OCI-LY3 (cell line): ENCODE results near the gene SCAF8.

ENCODE experiments used
- CTCF ChIP-seq: fragments of 200-600, 300-600 bp; sonication (generic); IDR thresholded peaks from 2 replicates; pipeline ENCODE4 v1.5.1; 2014; ENCODE audit warnings: antibody characterized with exemption, low read length, low read depth
- EZH2phosphoT487 ChIP-seq: fragments of 200-600 bp; shearing (Covaris generic); IDR thresholded peaks from 2 replicates; pipeline ENCODE4 v1.6.1; 2018; ENCODE audit warnings: antibody characterized with exemption, mixed run types, low read depth

DNA sequence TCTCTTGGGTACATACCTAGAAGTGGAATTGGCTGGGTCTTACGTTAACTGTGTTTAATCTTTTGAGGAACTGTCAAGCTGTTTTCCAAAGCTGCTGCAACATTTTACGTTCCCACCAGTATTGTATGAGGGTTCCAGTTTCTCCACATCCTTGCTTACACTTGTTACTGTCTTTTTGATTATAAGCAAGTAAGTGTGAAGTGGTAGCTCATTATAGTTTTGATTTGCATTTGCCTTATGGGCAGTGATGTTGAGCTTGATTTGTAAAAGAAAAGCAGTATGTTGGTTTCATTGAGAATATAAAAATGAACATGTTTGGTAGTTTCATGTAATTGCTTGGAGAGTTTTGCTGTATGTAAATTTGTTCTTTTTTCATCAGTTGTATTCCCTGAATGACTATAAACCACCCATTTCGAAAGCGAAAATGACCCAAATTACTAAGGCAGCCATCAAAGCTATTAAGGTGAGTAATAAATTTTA is 40.4 kb downstream of the SCAF8 start:
- TF ChIP-seq CTCF (no peak), EZH2phosphoT487 (no peak)
